Sigmoid colon (tissue), 7 donors: ENCODE measurements around the gene TNIK. TPM values are rescaled to one million over a fixed set of nuclear protein-coding genes. Genes with fewer than 3 reads are reported as not detected.

Experiments used
- DNase-seq: peaks from one replicate; pipeline ENCODE4 v3.0.0-alpha.2; 2019
- H3K27ac ChIP-seq, 4 donors: fragments of 200-600 bp; sonication (generic); one replicate each; pipeline ENCODE4 v1.5.1; 2016 to 2019; ENCODE audit warnings: mild to moderate bottlenecking in 1 of 4
- H3K27me3 ChIP-seq, 3 donors: fragments of 200-600 bp; sonication (generic); one replicate each; pipeline ENCODE4 v1.5.1; 2019; ENCODE audit warnings: mild to moderate bottlenecking in 1 of 3
- H3K36me3 ChIP-seq, 4 donors: fragments of 200-600 bp; sonication (generic); one replicate each; pipeline ENCODE4 v1.5.1; 2016 to 2019
- H3K4me1 ChIP-seq, 4 donors: fragments of 200-600 bp; sonication (generic); one replicate each; pipeline ENCODE4 v1.5.1; 2017 to 2019
- H3K4me3 ChIP-seq, 4 donors: fragments of 200-600 bp; sonication (generic); one replicate each; pipeline ENCODE4 v1.5.1; 2017 to 2019; ENCODE audit warnings: mild to moderate bottlenecking in 2 of 4, moderate library complexity in 1 of 4
- H3K9me3 ChIP-seq, 4 donors: fragments of 200-600 bp in 3 of 4; sonication (generic) in 3 of 4; one replicate each; pipeline versions ENCODE4 v1.5.1 to v1.6.1; 2013 to 2019
- EP300 ChIP-seq, 4 donors: sonication (generic); formaldehyde crosslinking; IDR thresholded peaks; one replicate each; pipeline ENCODE4 v1.6.1; 2017; ENCODE audit warnings: antibody characterized with exemption in 4 of 4
- POLR2A ChIP-seq, 2 donors: fragments of 450-650 bp; IDR thresholded peaks; one replicate each; pipeline ENCODE4 v1.6.1; 2016; ENCODE audit warnings: antibody characterized with exemption in 2 of 2, mild to moderate bottlenecking in 2 of 2, moderate library complexity in 2 of 2
- POLR2AphosphoS5 ChIP-seq, 4 donors: sonication (generic); formaldehyde crosslinking; IDR thresholded peaks; one replicate each; pipeline ENCODE4 v1.6.1; 2017; ENCODE audit warnings: antibody characterized with exemption in 4 of 4
- WGBS, 2 donors: extraction: QIAGEN DNeasy Blood & Tissue Kit; methylation state at CpG; one replicate each; pipeline ENCODE4 v1.1.7; 2013; 5-methylcytosine and 5-hydroxymethylcytosine counted together
- intact Hi-C: fragments of 100-400 bp; cut with DNase I; formaldehyde crosslinking; loops from one replicate; pipeline ENCODE4 v1.15.1; 2023
- polyA plus RNA-seq, 3 donors: library from polyadenylated mRNA; stranded (reverse); fragments of 200-250 nt; gene quantifications; one replicate each; pipeline ENCODE4 v1.2.3, GENCODE V29; 2013
- total RNA-seq, 4 donors: library from RNA; depleted of rRNA; stranded (reverse); fragments of >200 nt; gene quantifications; one replicate each; pipeline ENCODE4 v1.1.0, GENCODE V29; 2016
- TF ChIP-seq, protein P1 (sequence below), 4 experiments: fragments of 450-650 bp in 3 of 4; fragments of 200-600 bp in 1 of 4; IDR thresholded peaks; one replicate each; pipeline ENCODE4 v1.5.1; 2016 to 2019; ENCODE audit warnings: antibody characterized with exemption in 4 of 4, mild to moderate bottlenecking in 3 of 4, moderate library complexity in 2 of 4
- donor health status: healthy with polysubstance abuse.
- donor health status: Bipolar disorder and iron deficiency.
- donor health status: healthy.

The TNIK gene
- total and polyA plus RNA-seq, 7 donors = 5.4 to 21.3 (median 9.2) TPM

DNA sequence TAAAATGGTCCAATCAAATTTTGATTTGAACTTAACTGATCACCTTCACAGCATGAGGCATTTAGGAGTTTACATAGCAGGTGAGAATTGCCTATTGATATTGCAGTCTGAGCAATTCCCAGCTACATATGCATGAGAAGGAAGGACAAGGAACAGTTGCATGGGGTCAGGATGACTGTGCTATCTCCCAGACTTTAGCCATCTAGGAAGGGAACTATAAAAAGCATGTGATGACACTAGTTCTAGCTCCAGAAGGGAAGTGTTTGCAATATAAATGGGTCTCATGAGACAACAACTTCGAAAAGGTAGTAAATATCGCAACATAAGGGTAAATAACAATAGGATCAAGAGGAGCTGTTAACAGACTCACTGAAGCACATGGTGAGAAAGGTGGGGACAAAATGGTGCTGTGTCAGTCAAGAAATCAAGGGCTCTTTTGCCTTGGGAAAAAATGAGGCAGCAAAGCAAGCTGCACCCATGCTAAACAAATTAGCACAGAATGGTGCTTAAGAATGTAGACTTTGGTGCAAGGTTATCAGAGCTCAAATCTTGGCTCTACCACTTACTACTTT lies 343.3 kb downstream of the TNIK start:
- WGBS, 2 donors = 89 to 93% methylated on average over 2 of the region's 2 CpGs
- TF ChIP-seq POLR2AphosphoS5 (IDR thresholded peaks at IDR 0.05) (no peak), POLR2A (IDR thresholded peaks at IDR 0.05) (no peak), EP300 (IDR thresholded peaks at IDR 0.05) (no peak)
- TF ChIP-seq, protein P1, sequence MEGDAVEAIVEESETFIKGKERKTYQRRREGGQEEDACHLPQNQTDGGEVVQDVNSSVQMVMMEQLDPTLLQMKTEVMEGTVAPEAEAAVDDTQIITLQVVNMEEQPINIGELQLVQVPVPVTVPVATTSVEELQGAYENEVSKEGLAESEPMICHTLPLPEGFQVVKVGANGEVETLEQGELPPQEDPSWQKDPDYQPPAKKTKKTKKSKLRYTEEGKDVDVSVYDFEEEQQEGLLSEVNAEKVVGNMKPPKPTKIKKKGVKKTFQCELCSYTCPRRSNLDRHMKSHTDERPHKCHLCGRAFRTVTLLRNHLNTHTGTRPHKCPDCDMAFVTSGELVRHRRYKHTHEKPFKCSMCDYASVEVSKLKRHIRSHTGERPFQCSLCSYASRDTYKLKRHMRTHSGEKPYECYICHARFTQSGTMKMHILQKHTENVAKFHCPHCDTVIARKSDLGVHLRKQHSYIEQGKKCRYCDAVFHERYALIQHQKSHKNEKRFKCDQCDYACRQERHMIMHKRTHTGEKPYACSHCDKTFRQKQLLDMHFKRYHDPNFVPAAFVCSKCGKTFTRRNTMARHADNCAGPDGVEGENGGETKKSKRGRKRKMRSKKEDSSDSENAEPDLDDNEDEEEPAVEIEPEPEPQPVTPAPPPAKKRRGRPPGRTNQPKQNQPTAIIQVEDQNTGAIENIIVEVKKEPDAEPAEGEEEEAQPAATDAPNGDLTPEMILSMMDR (IDR thresholded peaks at IDR 0.05) = no peak
- Histone ChIP-seq H3K4me3 (no peak overlapping the region), H3K4me1 (no peaks in the 10 kb centered on the region), H3K9me3 (no peaks in the 10 kb centered on the region), H3K27ac (no peak overlapping the region), H3K36me3 (peaks cover 0 to 13% (median 0%) of the 10 kb centered on the region in 4 donors), H3K27me3 (no peaks in the 10 kb centered on the region)
- intact Hi-C loops = no loop called here
- DNase-seq = no peak

DNA sequence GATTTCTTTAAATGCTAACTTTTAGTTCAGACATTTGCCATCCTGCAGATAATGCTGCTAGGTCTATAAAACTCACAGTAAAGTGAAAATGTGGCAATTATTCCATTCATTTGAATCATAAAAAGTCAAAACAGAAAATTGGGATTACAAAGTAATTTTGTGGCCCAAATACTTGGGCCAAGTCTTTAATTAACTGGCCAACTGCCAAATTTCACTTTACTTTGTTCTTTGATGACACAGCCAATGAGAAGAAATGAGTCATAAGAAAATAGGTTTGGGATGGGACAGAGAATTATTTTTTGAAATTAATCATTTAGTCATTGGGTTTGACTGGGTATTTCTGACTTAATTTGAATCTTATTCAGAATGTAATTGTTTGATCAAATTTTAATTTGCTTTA lies 343.8 kb downstream of the TNIK start:
- H3K4me1 ChIP-seq = no peaks in the 10 kb centered on the region
- intact Hi-C loops = no loop called here
- H3K27ac ChIP-seq = no peak overlapping the region
- DNase-seq = no peak
- TF ChIP-seq POLR2AphosphoS5 (IDR thresholded peaks at IDR 0.05) = no peak
- TF ChIP-seq, protein P1 (IDR thresholded peaks at IDR 0.05) = no peak
- no peak for TF ChIP-seq EP300 (IDR thresholded peaks at IDR 0.05)
- no peak for TF ChIP-seq POLR2A (IDR thresholded peaks at IDR 0.05)
- H3K9me3 ChIP-seq = no peaks in the 10 kb centered on the region
- no peaks in the 10 kb centered on the region for H3K27me3 ChIP-seq
- no peak overlapping the region for H3K4me3 ChIP-seq
- H3K36me3 ChIP-seq = peaks cover 0 to 7% (median 0%) of the 10 kb centered on the region in 4 donors

DNA sequence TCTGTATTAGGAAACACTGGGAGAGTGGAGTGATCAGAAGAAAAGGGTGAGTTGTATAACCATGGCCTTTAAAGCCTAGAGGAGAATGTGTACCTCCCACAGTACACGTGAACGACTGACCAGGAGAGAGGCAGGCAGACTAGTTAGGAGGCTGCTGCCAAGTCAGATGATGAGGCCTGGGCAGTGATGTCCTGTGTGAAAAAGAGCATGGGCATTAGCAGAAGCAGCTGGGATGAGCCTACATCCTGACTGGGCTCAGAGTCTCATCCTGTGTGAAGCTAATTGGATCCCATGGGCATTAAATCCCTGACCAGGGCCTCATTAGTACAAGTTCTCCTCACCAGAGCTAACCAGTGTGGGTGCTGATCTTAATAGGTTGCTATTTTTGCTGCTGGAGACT lies 344.5 kb downstream of the TNIK start:
- TF ChIP-seq, protein P1 (IDR thresholded peaks at IDR 0.05) = no peak
- TF ChIP-seq POLR2A (IDR thresholded peaks at IDR 0.05) (no peak), EP300 (IDR thresholded peaks at IDR 0.05) (no peak), POLR2AphosphoS5 (IDR thresholded peaks at IDR 0.05) (no peak)
- Histone ChIP-seq H3K4me3 (no peak overlapping the region), H3K4me1 (no peaks in the 10 kb centered on the region), H3K9me3 (no peaks in the 10 kb centered on the region), H3K27ac (no peak overlapping the region), H3K27me3 (no peaks in the 10 kb centered on the region), H3K36me3 (peaks cover 0 to 2% (median 0%) of the 10 kb centered on the region in 4 donors)
- no peak for DNase-seq
- intact Hi-C loops = no loop called here
- WGBS, 2 donors = 91 to 93% methylated on average over 2 of the region's 2 CpGs

DNA sequence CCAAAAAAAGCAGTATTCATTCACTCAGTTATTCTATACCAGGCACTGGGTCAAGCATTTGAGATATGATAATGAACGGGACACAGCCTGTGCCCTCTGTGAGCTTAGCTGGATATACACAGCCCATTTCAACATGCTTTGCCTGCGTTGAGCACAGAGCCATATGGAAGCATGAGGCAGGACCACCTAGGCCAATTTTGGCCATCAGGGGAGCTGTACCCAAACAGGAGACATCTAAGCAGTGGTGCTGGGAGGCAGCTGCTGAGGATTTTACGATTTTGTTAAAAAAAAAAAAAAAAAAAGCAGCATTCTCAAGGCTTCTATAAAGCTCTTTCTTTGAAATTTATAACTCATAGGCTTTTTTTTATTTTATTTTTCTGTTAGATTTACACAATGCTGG lies 346.5 kb downstream of the TNIK start:
- Histone ChIP-seq H3K27ac (no peak overlapping the region), H3K9me3 (no peaks in the 10 kb centered on the region), H3K27me3 (no peaks in the 10 kb centered on the region), H3K4me3 (no peak overlapping the region), H3K36me3 (peaks cover 0 to 20% (median 4%) of the 10 kb centered on the region in 4 donors), H3K4me1 (no peaks in the 10 kb centered on the region)
- TF ChIP-seq EP300 (IDR thresholded peaks at IDR 0.05) (no peak), POLR2A (IDR thresholded peaks at IDR 0.05) (no peak), POLR2AphosphoS5 (IDR thresholded peaks at IDR 0.05) (no peak)
- TF ChIP-seq, protein P1 (IDR thresholded peaks at IDR 0.05) = no peak
- 81 to 91% methylated on average over 3 of the region's 3 CpGs for WGBS, 2 donors
- DNase-seq = no peak
- intact Hi-C loops = no loop called here

DNA sequence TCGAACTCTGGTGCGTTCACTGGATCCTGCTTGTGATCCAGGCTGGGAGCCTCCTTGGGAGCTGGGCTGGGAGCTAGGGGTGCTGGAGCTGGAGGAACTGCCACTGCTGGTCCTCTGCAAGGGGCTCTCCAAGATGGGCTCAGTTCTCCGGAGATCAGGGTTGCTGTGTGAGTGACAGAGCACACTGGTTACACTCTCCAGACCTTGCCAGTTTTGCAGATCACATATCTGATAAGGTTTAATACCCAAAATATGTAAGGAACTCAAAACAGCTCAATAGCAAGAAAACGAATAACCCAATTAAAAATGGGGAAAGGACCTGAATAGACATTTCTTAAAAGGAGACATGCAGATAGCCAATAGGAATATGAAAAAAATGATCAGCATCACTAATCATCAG lies 349.5 kb downstream of the TNIK start:
- TF ChIP-seq, protein P1 (IDR thresholded peaks at IDR 0.05) = no peak
- no peak for TF ChIP-seq POLR2A (IDR thresholded peaks at IDR 0.05)
- TF ChIP-seq EP300 (IDR thresholded peaks at IDR 0.05) = no peak
- no peak for TF ChIP-seq POLR2AphosphoS5 (IDR thresholded peaks at IDR 0.05)
- no peaks in the 10 kb centered on the region for H3K27me3 ChIP-seq
- H3K36me3 ChIP-seq = peaks cover 0 to 25% (median 7%) of the 10 kb centered on the region in 4 donors
- H3K4me1 ChIP-seq = no peaks in the 10 kb centered on the region
- WGBS, 2 donors = 95 to 96% methylated on average over 4 of the region's 4 CpGs
- no peaks in the 10 kb centered on the region for H3K9me3 ChIP-seq
- intact Hi-C loops = no loop called here
- H3K27ac ChIP-seq = no peak overlapping the region
- H3K4me3 ChIP-seq = no peak overlapping the region
- no peak for DNase-seq
